Midbrain (tissue), 1 donor: ENCODE data around the gene ARHGAP44.
"Not testable (repeated sequence)": the region's sequence is repeated elsewhere in the genome, so short reads cannot be mapped to it uniquely, and the experiment has no call there.

ENCODE experiments used
- DNase-seq: peaks from one replicate; lab custom pipeline; 2025; lab: John Stamatoyannopoulos, UW

The ARHGAP44 gene

GRCh38 chr17:12964840-12965239, 175.5 kb downstream of the ARHGAP44 start:
- no peak for DNase-seq

GRCh38 chr17:12965988-12966387, 176.7 kb downstream of the ARHGAP44 start:
- no peak for DNase-seq

GRCh38 chr17:12966413-12966812, 177.1 kb downstream of the ARHGAP44 start:
- DNase-seq: no peak

- DNase-seq: no peak
Measured at GRCh38 chr17:12967962-12968361, 178.7 kb downstream of the ARHGAP44 start.

GRCh38 chr17:12973496-12974004, 184.3 kb downstream of the ARHGAP44 start:
- DNase-seq: no peak

GRCh38 chr17:12974005-12974531, 184.8 kb downstream of the ARHGAP44 start:
- no peak for DNase-seq

- DNase-seq: no peak
Measured at GRCh38 chr17:12977008-12977751, 187.9 kb downstream of the ARHGAP44 start.

- DNase-seq: not testable (repeated sequence)
Measured at GRCh38 chr17:12978787-12979186, 189.5 kb downstream of the ARHGAP44 start.

- DNase-seq: no peak
Measured at GRCh38 chr17:12979246-12979645, 189.9 kb downstream of the ARHGAP44 start.

GRCh38 chr17:12979826-12980500, 190.7 kb downstream of the ARHGAP44 start:
- no peak for DNase-seq

GRCh38 chr17:12982224-12982623, 192.9 kb downstream of the ARHGAP44 start:
- no peak for DNase-seq

GRCh38 chr17:12983991-12984884, 194.9 kb downstream of the ARHGAP44 start:
- no peak for DNase-seq

- DNase-seq: no peak
Measured at GRCh38 chr17:12985431-12986293, 196.4 kb downstream of the ARHGAP44 start.

GRCh38 chr17:12987120-12987519, 197.8 kb downstream of the ARHGAP44 start:
- DNase-seq: no peak

- no peak for DNase-seq
Measured at GRCh38 chr17:12990041-12990808, 200.9 kb downstream of the ARHGAP44 start.

GRCh38 chr17:12990926-12991325, 201.6 kb downstream of the ARHGAP44 start:
- no peak for DNase-seq

- no peak for DNase-seq
Measured at GRCh38 chr17:12992676-12993075, 203.4 kb downstream of the ARHGAP44 start.

GRCh38 chr17:12993631-12994030, 204.3 kb downstream of the ARHGAP44 start:
- no peak for DNase-seq

GRCh38 chr17:12994341-12995074, 205.2 kb downstream of the ARHGAP44 start:
- no peak for DNase-seq
